C4-2B (cell line): ENCODE data around the gene TMEM270.

ENCODE experiments used
- ZFX ChIP-seq: fragments of 450-650 bp; IDR thresholded peaks from 2 replicates; pipeline ENCODE4 v1.6.1; 2017
- TF ChIP-seq, protein P1 (sequence below): fragments of 450-650 bp; conservative IDR thresholded peaks from 2 replicates; pipeline ENCODE4 v1.5.1; 2017; ENCODE audit warnings: mild to moderate bottlenecking

DNA sequence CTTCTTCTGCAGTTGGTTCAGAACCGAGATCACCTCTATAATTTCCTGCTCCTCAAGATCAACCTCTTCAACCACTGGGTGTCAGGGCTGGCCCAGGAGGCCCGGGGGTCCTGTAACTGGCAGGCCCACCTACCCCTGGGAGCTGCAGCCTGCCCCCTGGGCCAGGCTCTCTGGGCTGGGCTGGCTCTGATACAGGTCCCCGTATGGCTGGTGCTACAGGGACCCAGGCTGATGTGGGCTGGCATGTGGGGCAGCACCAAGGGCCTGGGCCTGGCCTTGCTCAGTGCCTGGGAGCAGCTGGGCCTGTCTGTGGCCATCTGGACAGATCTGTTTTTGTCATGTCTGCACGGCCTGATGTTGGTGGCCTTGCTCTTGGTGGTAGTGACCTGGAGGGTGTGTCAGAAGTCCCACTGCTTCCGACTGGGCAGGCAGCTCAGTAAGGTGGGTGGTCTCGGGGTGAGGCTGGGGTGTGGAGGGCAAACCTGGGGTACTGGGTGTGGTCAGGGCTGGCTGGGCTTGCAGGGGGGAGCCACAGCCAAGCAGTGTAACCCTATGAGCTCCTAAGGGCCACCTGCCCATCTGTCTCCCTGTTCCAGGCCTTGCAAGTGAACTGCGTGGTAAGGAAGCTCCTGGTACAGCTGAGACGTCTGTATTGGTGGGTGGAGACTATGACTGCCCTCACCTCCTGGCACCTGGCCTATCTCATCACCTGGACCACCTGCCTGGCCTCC lies 4.2 kb downstream of the TMEM270 start:
- no peak for TF ChIP-seq ZFX
- TF ChIP-seq, protein P1, sequence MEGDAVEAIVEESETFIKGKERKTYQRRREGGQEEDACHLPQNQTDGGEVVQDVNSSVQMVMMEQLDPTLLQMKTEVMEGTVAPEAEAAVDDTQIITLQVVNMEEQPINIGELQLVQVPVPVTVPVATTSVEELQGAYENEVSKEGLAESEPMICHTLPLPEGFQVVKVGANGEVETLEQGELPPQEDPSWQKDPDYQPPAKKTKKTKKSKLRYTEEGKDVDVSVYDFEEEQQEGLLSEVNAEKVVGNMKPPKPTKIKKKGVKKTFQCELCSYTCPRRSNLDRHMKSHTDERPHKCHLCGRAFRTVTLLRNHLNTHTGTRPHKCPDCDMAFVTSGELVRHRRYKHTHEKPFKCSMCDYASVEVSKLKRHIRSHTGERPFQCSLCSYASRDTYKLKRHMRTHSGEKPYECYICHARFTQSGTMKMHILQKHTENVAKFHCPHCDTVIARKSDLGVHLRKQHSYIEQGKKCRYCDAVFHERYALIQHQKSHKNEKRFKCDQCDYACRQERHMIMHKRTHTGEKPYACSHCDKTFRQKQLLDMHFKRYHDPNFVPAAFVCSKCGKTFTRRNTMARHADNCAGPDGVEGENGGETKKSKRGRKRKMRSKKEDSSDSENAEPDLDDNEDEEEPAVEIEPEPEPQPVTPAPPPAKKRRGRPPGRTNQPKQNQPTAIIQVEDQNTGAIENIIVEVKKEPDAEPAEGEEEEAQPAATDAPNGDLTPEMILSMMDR = no peak
